ENCODE results near the gene ADAMTS4. TPM values are rescaled to one million over a fixed set of nuclear protein-coding genes. Genes with fewer than 3 reads are reported as not detected.

The ADAMTS4 gene
- total RNA-seq, 6 experiments from 2014 or later: 3.4 to 8.3 (median 6.5) TPM

- H3K4me3 Mint-ChIP-seq: no peak overlapping the region
- H3K4me1 Mint-ChIP-seq (ENCODE audit: low read depth): peaks cover 40% of the 10 kb centered on the region
- no peak for DNase-seq
- H3K9me3 Mint-ChIP-seq: no peaks in the 10 kb centered on the region
- peaks cover 11% of the 10 kb centered on the region; the same call in 1 of the 2 replicates for H3K36me3 Mint-ChIP-seq (ENCODE audit: low read depth)
- H3K27me3 Mint-ChIP-seq (ENCODE audit: insufficient read depth): no peaks in the 10 kb centered on the region; the same call in none of the 2 replicates
- no peak overlapping the region for H3K27ac Mint-ChIP-seq
- TF ChIP-seq, protein P1, sequence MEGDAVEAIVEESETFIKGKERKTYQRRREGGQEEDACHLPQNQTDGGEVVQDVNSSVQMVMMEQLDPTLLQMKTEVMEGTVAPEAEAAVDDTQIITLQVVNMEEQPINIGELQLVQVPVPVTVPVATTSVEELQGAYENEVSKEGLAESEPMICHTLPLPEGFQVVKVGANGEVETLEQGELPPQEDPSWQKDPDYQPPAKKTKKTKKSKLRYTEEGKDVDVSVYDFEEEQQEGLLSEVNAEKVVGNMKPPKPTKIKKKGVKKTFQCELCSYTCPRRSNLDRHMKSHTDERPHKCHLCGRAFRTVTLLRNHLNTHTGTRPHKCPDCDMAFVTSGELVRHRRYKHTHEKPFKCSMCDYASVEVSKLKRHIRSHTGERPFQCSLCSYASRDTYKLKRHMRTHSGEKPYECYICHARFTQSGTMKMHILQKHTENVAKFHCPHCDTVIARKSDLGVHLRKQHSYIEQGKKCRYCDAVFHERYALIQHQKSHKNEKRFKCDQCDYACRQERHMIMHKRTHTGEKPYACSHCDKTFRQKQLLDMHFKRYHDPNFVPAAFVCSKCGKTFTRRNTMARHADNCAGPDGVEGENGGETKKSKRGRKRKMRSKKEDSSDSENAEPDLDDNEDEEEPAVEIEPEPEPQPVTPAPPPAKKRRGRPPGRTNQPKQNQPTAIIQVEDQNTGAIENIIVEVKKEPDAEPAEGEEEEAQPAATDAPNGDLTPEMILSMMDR (IDR thresholded peaks at IDR 0.05): no peak
Observed at GRCh38 chr1:161162806-161163205, 36.0 kb downstream of the ADAMTS4 start.

DNA sequence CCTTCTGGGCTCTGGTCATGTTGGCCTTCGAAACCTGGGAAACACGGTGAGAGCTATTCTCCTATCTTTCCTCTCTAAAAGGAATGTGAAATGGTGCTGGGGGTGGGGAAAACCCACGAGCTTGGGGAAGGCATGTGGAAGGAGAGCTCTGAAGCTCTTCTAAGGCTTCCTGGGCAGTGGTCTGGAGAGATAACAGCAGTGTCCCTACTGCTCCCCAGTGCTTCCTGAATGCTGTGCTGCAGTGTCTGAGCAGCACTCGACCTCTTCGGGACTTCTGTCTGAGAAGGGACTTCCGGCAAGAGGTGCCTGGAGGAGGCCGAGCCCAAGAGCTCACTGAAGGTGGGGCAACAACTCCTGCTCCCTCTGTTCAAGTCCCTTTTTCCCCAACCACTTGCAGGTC lies 36.8 kb downstream of the ADAMTS4 start:
- TF ChIP-seq, protein P1 (IDR thresholded peaks at IDR 0.05): no peak
- no peak overlapping the region; the same call in 1 of the 2 replicates for H3K27ac Mint-ChIP-seq
- no peak for DNase-seq
- peaks cover 36% of the 10 kb centered on the region for H3K4me1 Mint-ChIP-seq (ENCODE audit: low read depth)
- H3K36me3 Mint-ChIP-seq (ENCODE audit: low read depth): peaks cover 18% of the 10 kb centered on the region; the same call in 1 of the 2 replicates
- H3K4me3 Mint-ChIP-seq: no peak overlapping the region
- H3K27me3 Mint-ChIP-seq (ENCODE audit: insufficient read depth): no peaks in the 10 kb centered on the region; the same call in none of the 2 replicates
- no peaks in the 10 kb centered on the region for H3K9me3 Mint-ChIP-seq

GRCh38 chr1:161161652-161162051 lies 37.2 kb downstream of the ADAMTS4 start:
- no peaks in the 10 kb centered on the region; the same call in none of the 2 replicates for H3K27me3 Mint-ChIP-seq (ENCODE audit: insufficient read depth)
- H3K36me3 Mint-ChIP-seq (ENCODE audit: low read depth): peaks cover 21% of the 10 kb centered on the region; the same call in 1 of the 2 replicates
- H3K4me1 Mint-ChIP-seq (ENCODE audit: low read depth): peaks cover 34% of the 10 kb centered on the region
- no peak for DNase-seq
- H3K27ac Mint-ChIP-seq: no peak overlapping the region; the same call in 1 of the 2 replicates
- TF ChIP-seq, protein P1 (IDR thresholded peaks at IDR 0.05): no peak
- H3K4me3 Mint-ChIP-seq: no peak overlapping the region
- no peaks in the 10 kb centered on the region for H3K9me3 Mint-ChIP-seq

DNA sequence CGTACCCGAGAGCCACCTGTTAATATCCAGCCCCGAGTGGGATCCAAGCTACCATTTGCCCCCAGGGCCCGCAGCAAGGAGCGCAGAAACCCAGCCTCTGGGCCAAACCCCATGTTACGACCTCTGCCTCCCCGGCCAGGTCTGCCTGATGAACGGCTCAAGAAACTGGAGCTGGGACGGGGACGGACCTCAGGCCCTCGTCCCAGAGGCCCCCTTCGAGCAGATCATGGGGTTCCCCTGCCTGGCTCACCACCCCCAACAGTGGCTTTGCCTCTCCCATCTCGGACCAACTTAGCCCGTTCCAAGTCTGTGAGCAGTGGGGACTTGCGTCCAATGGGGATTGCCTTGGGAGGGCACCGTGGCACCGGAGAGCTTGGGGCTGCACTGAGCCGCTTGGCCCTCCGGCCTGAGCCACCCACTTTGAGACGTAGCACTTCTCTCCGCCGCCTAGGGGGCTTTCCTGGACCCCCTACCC lies 38.1 kb downstream of the ADAMTS4 start:
- H3K9me3 Mint-ChIP-seq: no peaks in the 10 kb centered on the region
- no peaks in the 10 kb centered on the region; the same call in 1 of the 2 replicates for H3K27me3 Mint-ChIP-seq (ENCODE audit: insufficient read depth)
- DNase-seq: no peak
- peaks cover 33% of the 10 kb centered on the region for H3K4me1 Mint-ChIP-seq (ENCODE audit: low read depth)
- peaks cover 21% of the 10 kb centered on the region; the same call in 1 of the 2 replicates for H3K36me3 Mint-ChIP-seq (ENCODE audit: low read depth)
- H3K4me3 Mint-ChIP-seq: peak overlapping the region; percentile 88
- TF ChIP-seq, protein P1 (IDR thresholded peaks at IDR 0.05): no peak
- no peak overlapping the region for H3K27ac Mint-ChIP-seq

GRCh38 chr1:161159913-161160243 lies 39.0 kb downstream of the ADAMTS4 start:
- DNase-seq: no peak
- peak overlapping the region; percentile 88 for H3K4me3 Mint-ChIP-seq
- no peaks in the 10 kb centered on the region for H3K27me3 Mint-ChIP-seq (ENCODE audit: insufficient read depth)
- peaks cover 33% of the 10 kb centered on the region for H3K4me1 Mint-ChIP-seq (ENCODE audit: low read depth)
- peak overlapping the region; percentile 86 for H3K27ac Mint-ChIP-seq
- TF ChIP-seq, protein P1 (IDR thresholded peaks at IDR 0.05): no peak
- H3K36me3 Mint-ChIP-seq (ENCODE audit: low read depth): peaks cover 27% of the 10 kb centered on the region; the same call in 1 of the 2 replicates
- no peaks in the 10 kb centered on the region for H3K9me3 Mint-ChIP-seq

All from HFFc6 (cell line).